GM23338 (cell line): ENCODE measurements around the gene SNRPF.
A peak's percentile ranks its signal among the peaks of the same experiment; 100 is the strongest.

Experiments used
- CREB1 ChIP-seq: fragments of 250-450 bp; sonication (Bioruptor Pico); IDR thresholded peaks from 2 replicates; pipeline ENCODE4 v1.5.0; 2020; ENCODE audit warnings: low read depth, mild to moderate bottlenecking, moderate library complexity
- EZH2 ChIP-seq: fragments of 200-600 bp; sonication (generic); IDR thresholded peaks from one replicate; pipeline ENCODE4 v1.8.0; 2017; ENCODE audit warnings: antibody characterized with exemption, mild to moderate bottlenecking, low read depth; ENCODE audit not compliant: unreplicated experiment
- EZH2phosphoT487 ChIP-seq: fragments of 200-600 bp; sonication (generic); IDR thresholded peaks from one replicate; pipeline ENCODE4 v1.8.1; 2018; ENCODE audit warnings: antibody characterized with exemption; ENCODE audit not compliant: unreplicated experiment
- JUNB ChIP-seq: IDR thresholded peaks from one replicate; pipeline ENCODE4 v1.6.1; 2016; ENCODE audit warnings: antibody characterized with exemption; ENCODE audit not compliant: unreplicated experiment
- POLR2AphosphoS5 ChIP-seq: IDR thresholded peaks from 2 replicates; pipeline ENCODE4 v1.6.1; 2016; ENCODE audit warnings: antibody characterized with exemption, low read depth
- REST ChIP-seq: IDR thresholded peaks from one replicate; pipeline ENCODE4 v1.6.1; 2018; ENCODE audit warnings: antibody characterized with exemption; ENCODE audit not compliant: unreplicated experiment
- ZNF114 ChIP-seq: fragments of 250-450 bp; sonication (Bioruptor Pico); IDR thresholded peaks from 2 replicates; pipeline ENCODE4 v1.5.0; 2020; ENCODE audit warnings: mild to moderate bottlenecking, moderate library complexity
- TF ChIP-seq, protein P1 (sequence below), 2 experiments: fragments of 200-600 bp in 1 of 2; sonication (generic) in 1 of 2; conservative IDR thresholded peaks; 2 replicates each; pipeline versions ENCODE4 v1.5.1 to v1.6.1; 2016 to 2017; ENCODE audit warnings: antibody characterized with exemption in 2 of 2, low read depth in 2 of 2, mild to moderate bottlenecking in 2 of 2, moderate library complexity in 1 of 2
- TF ChIP-seq, protein P2 (sequence below): IDR thresholded peaks from 2 replicates; pipeline ENCODE4 v1.6.1; 2016; ENCODE audit warnings: antibody characterized with exemption

DNA sequence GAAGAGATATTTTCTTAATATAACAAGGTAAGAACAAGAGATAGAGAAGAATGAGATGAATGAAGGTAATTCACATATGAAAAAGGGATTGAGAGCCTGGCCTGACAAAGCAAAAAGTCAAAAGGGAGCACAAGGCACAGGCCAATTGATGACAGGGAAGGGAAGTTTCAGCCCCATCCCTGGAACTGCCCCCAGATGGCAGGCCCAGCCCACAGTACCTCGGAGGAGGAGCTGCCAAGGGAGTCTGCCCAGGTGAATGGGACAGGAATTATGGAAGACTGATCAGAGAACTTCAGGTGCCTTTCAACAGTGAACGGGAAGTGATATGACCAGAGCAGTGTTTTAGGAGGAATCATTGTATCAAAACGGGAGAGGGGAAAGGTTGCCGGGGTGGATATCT lies 15.7 kb downstream of the SNRPF start:
- TF ChIP-seq, protein P1, sequence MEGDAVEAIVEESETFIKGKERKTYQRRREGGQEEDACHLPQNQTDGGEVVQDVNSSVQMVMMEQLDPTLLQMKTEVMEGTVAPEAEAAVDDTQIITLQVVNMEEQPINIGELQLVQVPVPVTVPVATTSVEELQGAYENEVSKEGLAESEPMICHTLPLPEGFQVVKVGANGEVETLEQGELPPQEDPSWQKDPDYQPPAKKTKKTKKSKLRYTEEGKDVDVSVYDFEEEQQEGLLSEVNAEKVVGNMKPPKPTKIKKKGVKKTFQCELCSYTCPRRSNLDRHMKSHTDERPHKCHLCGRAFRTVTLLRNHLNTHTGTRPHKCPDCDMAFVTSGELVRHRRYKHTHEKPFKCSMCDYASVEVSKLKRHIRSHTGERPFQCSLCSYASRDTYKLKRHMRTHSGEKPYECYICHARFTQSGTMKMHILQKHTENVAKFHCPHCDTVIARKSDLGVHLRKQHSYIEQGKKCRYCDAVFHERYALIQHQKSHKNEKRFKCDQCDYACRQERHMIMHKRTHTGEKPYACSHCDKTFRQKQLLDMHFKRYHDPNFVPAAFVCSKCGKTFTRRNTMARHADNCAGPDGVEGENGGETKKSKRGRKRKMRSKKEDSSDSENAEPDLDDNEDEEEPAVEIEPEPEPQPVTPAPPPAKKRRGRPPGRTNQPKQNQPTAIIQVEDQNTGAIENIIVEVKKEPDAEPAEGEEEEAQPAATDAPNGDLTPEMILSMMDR (conservative IDR thresholded peaks at IDR 0.05; ENCODE audit: low read depth in 2 of 2): peak; percentile 28 to 51
- TF ChIP-seq POLR2AphosphoS5 (no peak), EZH2phosphoT487 (no peak), ZNF114 (CRISPR knock-in tag) (no peak), REST (no peak), EZH2 (no peak), JUNB (no peak), CREB1 (CRISPR knock-in tag) (no peak)
- TF ChIP-seq, protein P2, sequence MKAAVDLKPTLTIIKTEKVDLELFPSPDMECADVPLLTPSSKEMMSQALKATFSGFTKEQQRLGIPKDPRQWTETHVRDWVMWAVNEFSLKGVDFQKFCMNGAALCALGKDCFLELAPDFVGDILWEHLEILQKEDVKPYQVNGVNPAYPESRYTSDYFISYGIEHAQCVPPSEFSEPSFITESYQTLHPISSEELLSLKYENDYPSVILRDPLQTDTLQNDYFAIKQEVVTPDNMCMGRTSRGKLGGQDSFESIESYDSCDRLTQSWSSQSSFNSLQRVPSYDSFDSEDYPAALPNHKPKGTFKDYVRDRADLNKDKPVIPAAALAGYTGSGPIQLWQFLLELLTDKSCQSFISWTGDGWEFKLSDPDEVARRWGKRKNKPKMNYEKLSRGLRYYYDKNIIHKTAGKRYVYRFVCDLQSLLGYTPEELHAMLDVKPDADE: no peak
